Measurements from ENCODE around the gene TLCD2.
"Not testable (repeated sequence)": the region's sequence is repeated elsewhere in the genome, so short reads cannot be mapped to it uniquely, and the experiment has no call there.

Gene TLCD2

GRCh38 chr17:1684378-1685189, 25.6 kb downstream of the TLCD2 start, which contains the start of gene PRPF8:
PRPF8 (minus strand) TSS chr17:1684867; CDS start chr17:1684571, 296 bp downstream.
- peak; percentile 94 for DNase-seq (ENCODE audit: low read depth)

DNA sequence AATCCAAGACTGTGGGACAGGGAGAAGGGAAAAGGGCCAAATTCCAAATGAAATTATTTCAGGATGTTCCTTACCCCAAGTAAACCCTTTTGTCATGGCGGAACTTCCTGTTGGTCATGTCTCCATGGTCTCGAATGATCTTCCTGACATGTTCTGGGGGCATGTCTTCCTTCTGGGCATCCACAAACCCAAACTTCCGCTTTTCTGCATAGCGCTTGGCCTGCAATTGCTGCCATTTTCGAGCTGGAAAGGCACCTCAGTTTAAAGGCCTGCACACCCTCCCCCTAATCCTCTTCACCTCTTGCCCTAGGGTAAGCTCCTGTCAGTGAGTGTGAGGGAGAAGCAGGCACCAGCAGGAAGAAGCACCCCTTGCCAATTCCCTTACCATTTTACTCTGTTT, 26.7 kb downstream of the TLCD2 start:
- DNase-seq (ENCODE audit: low read depth): no peak

DNA sequence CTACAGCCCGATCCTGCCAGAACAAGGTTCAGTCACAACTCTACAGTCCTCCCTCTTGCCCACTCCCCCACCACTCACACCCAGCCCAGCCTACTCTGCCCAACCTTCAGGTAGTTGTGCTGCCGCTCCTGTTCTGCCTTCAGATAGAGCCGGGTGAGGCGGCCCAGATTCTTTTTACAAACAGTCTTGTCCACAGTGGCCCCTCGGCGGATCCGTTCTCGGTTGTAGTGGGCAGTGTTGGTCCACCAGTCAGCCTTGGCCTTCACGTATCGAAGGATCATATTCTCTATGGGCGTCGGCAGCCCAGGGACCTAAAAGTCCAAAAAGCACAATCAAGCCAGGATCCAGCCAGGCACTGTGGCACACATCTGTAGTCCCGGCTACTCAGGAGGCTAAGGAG, 33.8 kb downstream of the TLCD2 start:
- no peak for DNase-seq (ENCODE audit: low read depth)

- peak; percentile 23 for DNase-seq (ENCODE audit: low read depth)
Observed at GRCh38 chr17:1673041-1673785, 37.0 kb downstream of the TLCD2 start.

DNA sequence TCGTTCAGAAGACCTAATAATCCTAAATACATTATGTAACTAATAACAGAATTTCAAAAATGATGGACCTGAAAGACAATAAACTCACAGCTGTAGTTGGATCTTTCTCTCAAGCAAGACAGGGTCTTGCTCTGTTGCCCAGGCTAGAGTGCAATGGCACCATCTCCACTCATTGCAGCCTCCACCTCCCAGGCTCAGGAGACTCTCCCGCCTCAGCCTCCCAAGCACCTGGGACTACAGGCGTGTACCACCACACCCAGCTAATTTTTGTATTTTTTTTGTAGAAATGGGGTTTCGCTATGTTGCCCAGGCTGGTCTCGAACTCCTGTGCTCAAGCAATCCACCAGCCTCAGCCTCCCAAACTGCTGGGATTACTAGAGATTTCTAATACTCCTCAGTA, 46.2 kb downstream of the TLCD2 start:
- DNase-seq (ENCODE audit: low read depth): not testable (repeated sequence)

DNA sequence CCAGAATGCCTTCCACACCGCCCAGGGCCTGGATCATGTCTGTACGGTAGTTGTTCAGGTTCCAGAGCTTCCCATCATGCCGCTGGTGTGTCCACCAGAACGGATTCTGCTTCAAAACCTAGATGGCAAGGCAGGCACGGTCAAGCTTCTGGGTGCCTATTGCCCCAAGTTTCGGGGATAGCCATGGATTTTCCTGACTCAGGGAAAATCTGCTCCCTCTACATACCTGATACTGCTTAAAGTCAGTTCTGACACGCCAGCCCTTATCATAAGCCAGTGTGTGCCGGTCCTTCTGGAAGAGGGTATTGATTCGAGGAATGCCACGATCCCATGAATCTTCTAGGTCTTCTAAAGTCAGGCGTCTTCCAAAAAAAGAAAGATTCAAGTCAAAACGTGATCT, 49.1 kb downstream of the TLCD2 start:
- no peak for DNase-seq (ENCODE audit: low read depth)

DNA sequence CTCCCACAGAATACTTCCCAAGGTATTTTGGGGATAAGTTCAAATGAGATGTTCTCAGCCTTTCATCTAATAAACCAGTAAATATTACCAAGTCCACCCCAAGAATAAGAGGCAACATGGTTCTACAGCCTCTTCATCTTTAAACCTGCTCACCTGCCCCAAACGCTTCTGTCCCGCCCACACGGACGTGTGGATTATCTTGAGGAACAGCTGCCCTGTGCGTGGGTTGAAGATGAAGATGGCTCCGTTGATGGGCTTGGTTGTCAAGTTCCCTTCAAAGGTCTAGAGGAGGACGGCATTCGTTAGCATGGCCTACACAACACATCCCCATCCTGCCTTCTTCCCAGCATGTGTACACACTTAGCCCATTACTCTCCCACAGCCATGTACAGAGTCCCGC, 52.1 kb downstream of the TLCD2 start:
- DNase-seq (ENCODE audit: low read depth): no peak

DNA sequence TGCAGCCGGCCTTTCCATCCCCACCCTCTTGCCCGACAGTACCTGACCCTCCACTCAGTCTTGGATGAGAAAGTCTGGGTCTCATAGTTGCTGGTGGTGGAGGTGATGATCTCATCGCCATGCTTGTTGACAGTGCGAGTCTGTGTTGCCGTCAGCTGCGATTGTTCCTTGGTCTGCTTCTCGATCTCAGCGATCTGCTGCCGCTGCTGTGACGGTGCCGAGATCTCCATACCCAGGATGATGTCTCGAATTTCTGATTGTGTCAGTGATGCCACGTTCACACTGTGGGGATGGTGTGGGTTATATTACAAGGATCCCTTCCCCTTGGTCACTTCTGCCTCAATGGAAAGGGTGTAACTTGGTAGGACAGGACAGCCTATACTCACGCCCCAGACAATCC, 56.4 kb downstream of the TLCD2 start:
- DNase-seq (ENCODE audit: low read depth): no peak

- DNase-seq (ENCODE audit: low read depth): not testable (repeated sequence)
Observed at GRCh38 chr17:1652794-1653193, 57.4 kb downstream of the TLCD2 start.

Measured in T-helper 22 cell (primary cell).